Smooth muscle cell (in vitro differentiated cells): Measurements from ENCODE around the gene JPH4. TPM values are rescaled to one million over a fixed set of nuclear protein-coding genes. Genes with fewer than 3 reads are reported as not detected.

ENCODE experiments used
- DNase-seq: peaks from one replicate; lab custom pipeline; 2025; ENCODE audit not compliant: unreplicated experiment; lab: John Stamatoyannopoulos, UW
- H2AFZ ChIP-seq: fragments of 200-600 bp; sonication (generic); 2 replicates; pipeline ENCODE4 v1.6.0; 2016; ENCODE audit warnings: antibody characterized with exemption, low read depth, mild to moderate bottlenecking
- H3F3A ChIP-seq: fragments of 200-600 bp; sonication (generic); 2 replicates; pipeline ENCODE4 v1.6.0; 2017; ENCODE audit warnings: antibody characterized with exemption, low read depth
- H3K27ac ChIP-seq: fragments of 200-600 bp; sonication (generic); 2 replicates; pipeline ENCODE4 v1.5.1; 2016; ENCODE audit warnings: low read depth, mild to moderate bottlenecking
- H3K27me3 ChIP-seq: fragments of 200-600 bp; sonication (generic); 2 replicates; pipeline ENCODE4 v1.6.1; 2016; ENCODE audit warnings: low read depth, mild to moderate bottlenecking
- H3K36me3 ChIP-seq: fragments of 200-600 bp; sonication (generic); 2 replicates; pipeline ENCODE4 v1.5.1; 2016; ENCODE audit warnings: low read depth
- H3K4me1 ChIP-seq: fragments of 200-600 bp; sonication (generic); 2 replicates; pipeline ENCODE4 v1.5.1; 2016; ENCODE audit warnings: low read depth
- H3K4me2 ChIP-seq: fragments of 200-600 bp; sonication (generic); 2 replicates; pipeline ENCODE4 v1.6.0; 2016; ENCODE audit warnings: mild to moderate bottlenecking
- H3K4me3 ChIP-seq: fragments of 200-600 bp; sonication (generic); 2 replicates; pipeline ENCODE4 v1.5.1; 2016; ENCODE audit warnings: mild to moderate bottlenecking
- H3K79me2 ChIP-seq: fragments of 200-600 bp; sonication (generic); 2 replicates; pipeline ENCODE4 v1.6.0; 2016; ENCODE audit warnings: low read depth, mild to moderate bottlenecking
- H3K9ac ChIP-seq: fragments of 200-600 bp; sonication (generic); 2 replicates; pipeline ENCODE4 v1.6.0; 2016; ENCODE audit warnings: low read depth
- H3K9me3 ChIP-seq: fragments of 200-600 bp; sonication (generic); replicated peaks from 2 replicates; pipeline ENCODE4 v1.5.1; 2016; ENCODE audit warnings: low read depth
- H4K20me1 ChIP-seq: fragments of 200-600 bp; sonication (generic); 2 replicates; pipeline ENCODE4 v1.6.0; 2016; ENCODE audit warnings: low read depth
- CTCF ChIP-seq: fragments of 200-600 bp; sonication (generic); IDR thresholded peaks from 2 replicates; pipeline ENCODE4 v1.5.1; 2017; ENCODE audit warnings: borderline replicate concordance, mild to moderate bottlenecking, antibody characterized with exemption; ENCODE audit not compliant: insufficient read depth, poor library complexity, severe bottlenecking
- WGBS: methylation state at CpG from one replicate; pipeline ENCODE4 v1.1.7; 2016; ENCODE audit warnings: low lambda C conversion rate; 5-methylcytosine and 5-hydroxymethylcytosine counted together
- polyA plus RNA-seq: library from polyadenylated mRNA; unstranded; fragments of >200 nt; fragmentation: Nextera tagmentation; extraction: Ambion mirVana; gene quantifications from 2 replicates; pipeline ENCODE4 v1.2.1, GENCODE V29; 2016
- total RNA-seq: library from RNA; depleted of rRNA; stranded (reverse); fragments of >200 nt; gene quantifications from 2 replicates; pipeline ENCODE4 v1.2.3, GENCODE V29; 2014

Gene JPH4
- total and polyA plus RNA-seq, 2 experiments from 2014 or later, result 2.4 TPM; not detected in 1

- Histone ChIP-seq H3K27me3 (no peaks in the 10 kb centered on the region), H2AFZ (no peak overlapping the region), H3K4me3 (no peak overlapping the region), H3K9ac (no peak overlapping the region), H3K4me1 (peaks cover 9% of the 10 kb centered on the region), H3K36me3 (no peaks in the 10 kb centered on the region), H4K20me1 (no peaks in the 10 kb centered on the region), H3K79me2 (peaks cover 5% of the 10 kb centered on the region), H3K9me3 (no peaks in the 10 kb centered on the region), H3F3A (peaks cover 6% of the 10 kb centered on the region), H3K4me2 (no peak overlapping the region), H3K27ac (no peak overlapping the region)
- 95% methylated on average over 15 of the region's 15 CpGs for WGBS
- DNase-seq, result no peak
- TF ChIP-seq CTCF, result no peak
Observed at GRCh38 chr14:23561873-23562821, 16.4 kb downstream of the JPH4 start.

GRCh38 chr14:23561259-23561658 is 17.3 kb downstream of the JPH4 start:
- Histone ChIP-seq H3K27me3 (no peaks in the 10 kb centered on the region), H4K20me1 (no peaks in the 10 kb centered on the region), H2AFZ (no peak overlapping the region), H3K9me3 (no peaks in the 10 kb centered on the region), H3K27ac (no peak overlapping the region), H3K79me2 (peaks cover 7% of the 10 kb centered on the region), H3K36me3 (no peaks in the 10 kb centered on the region), H3F3A (peaks cover 3% of the 10 kb centered on the region), H3K4me3 (no peak overlapping the region), H3K4me1 (peaks cover 8% of the 10 kb centered on the region), H3K4me2 (no peak overlapping the region), H3K9ac (no peak overlapping the region)
- no peak for DNase-seq
- 92% methylated on average over 2 of the region's 2 CpGs for WGBS
- no peak for TF ChIP-seq CTCF

- no peaks in the 10 kb centered on the region for H3K27me3 ChIP-seq
- 97% methylated on average over 3 of the region's 3 CpGs for WGBS
- no peak overlapping the region for H3K9ac ChIP-seq
- no peaks in the 10 kb centered on the region for H3K36me3 ChIP-seq
- H3K4me3 ChIP-seq, result no peak overlapping the region
- no peaks in the 10 kb centered on the region for H3K9me3 ChIP-seq
- no peaks in the 10 kb centered on the region for H4K20me1 ChIP-seq
- no peak for TF ChIP-seq CTCF
- H3F3A ChIP-seq, result peaks cover 3% of the 10 kb centered on the region
- H3K27ac ChIP-seq, result no peak overlapping the region
- peaks cover 10% of the 10 kb centered on the region for H3K4me1 ChIP-seq
- no peak overlapping the region for H3K4me2 ChIP-seq
- DNase-seq, result no peak
- H3K79me2 ChIP-seq, result peaks cover 7% of the 10 kb centered on the region
- no peak overlapping the region for H2AFZ ChIP-seq
Observed at GRCh38 chr14:23559926-23560520, 18.6 kb downstream of the JPH4 start.
